IPS DF 19.7 (cell line): Measurements from ENCODE around the gene SIX6.
"Not testable (repeated sequence)": the region's sequence is repeated elsewhere in the genome, so short reads cannot be mapped to it uniquely, and the experiment has no call there.

Experiments
- DNase-seq: peaks from one replicate; pipeline ENCODE4 v3.0.0-alpha.2; 2013; ENCODE audit warnings: low read depth, low spot score

SIX6 gene

DNA sequence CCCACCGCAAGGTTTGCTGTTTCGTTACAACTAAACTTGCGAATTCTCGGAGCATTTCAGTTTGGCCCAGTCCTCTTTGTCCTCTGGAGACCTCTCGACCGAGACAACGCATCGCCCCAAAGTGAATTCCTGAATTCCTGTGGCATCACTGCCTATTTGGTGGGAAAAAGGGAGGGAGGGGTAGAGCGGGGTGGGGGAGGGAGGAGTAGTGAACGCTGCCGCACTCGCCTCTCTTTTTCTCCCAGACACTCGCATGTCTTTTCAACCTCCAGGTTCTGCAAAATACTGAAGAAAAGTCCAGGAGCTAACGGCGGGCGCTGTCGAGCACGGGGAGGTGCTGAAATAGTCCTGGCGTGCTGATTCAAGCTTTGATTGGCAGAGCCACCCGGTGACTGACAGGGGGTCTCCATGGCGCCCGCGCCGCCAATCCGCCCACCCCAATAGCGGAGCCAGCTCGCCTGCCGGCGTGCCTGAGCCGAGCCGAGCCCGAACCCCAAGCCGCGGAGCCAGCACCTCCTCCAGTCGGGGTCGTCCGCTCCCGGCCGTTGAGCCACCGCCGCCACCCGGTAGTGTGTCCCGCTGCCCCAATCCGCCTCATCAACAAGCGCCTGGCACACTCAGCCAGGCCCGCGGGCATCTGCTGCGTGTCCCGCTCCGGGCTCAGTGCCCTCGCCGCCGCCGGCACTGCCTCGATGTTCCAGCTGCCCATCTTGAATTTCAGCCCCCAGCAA lies at the start of gene SIX6:
TSS of gene SIX6 (plus strand) at position 440 of the 731 bp plus-strand sequence. CDS start at position 693, 253 bp downstream.
- DNase-seq, result no peak

DNA sequence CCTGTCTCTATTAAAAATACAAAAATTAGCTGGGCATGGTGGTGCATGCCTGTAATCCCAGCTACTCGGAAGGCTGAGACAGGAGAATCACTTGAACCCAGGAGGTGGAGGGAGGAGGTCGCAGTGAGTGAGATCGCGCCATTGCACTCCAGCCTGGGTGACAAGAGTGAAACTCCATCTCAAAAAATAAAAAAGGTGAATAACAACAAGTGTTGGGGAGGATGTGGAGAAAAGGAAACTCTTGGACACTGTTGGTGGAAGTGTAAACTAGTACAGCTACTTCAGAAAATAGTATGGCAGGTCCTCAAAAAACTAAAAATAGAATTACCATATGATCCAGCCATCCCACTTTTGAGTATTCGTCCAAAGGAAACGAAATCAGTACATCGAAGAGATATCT lies 28.7 kb upstream of the SIX6 start:
- DNase-seq, result not testable (repeated sequence)

DNA sequence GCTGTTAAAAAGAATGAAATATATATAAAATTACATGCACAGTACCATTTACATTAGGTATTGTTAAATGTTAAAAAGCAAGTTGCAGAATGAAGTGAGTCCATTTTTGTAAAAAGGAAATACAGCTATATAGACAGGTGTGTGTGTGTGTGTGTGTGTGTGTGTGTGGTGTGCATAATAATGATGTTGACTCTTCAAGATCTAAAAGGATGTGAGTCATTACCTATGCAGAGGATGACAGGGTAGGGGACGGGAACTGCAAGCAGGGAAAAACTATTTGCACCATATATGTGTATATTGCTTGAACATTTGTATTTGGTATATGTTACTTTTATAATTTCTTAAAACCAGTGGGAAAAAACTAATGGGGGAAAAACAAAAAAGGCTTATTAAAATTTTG lies 26.2 kb upstream of the SIX6 start:
- DNase-seq, result no peak

DNA sequence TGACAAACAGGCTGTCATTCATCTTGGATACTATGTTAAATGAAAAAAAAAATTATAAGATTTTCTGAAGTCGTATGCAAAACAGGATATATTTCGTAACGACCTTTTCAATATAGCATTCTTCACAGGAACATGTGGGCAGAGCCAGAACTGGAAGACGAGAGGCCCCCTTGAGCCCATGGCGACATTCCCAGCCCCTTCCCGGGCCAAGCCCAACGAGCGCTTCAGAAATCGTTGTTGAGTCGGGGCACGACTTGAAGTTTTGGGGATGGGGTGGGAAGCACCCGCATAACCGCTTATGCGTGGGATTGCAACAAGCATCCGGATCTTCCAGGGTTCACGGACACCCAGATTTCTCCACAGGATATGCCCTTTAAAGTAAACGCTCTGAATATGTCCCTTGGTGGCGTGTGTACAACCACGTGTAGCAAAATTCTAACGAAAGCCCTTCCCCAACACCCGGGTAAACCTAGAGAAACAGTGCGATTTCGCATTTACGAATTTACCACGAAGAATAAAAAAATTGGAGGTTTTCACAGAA lies 23.8 kb upstream of the SIX6 start:
- no peak for DNase-seq

DNA sequence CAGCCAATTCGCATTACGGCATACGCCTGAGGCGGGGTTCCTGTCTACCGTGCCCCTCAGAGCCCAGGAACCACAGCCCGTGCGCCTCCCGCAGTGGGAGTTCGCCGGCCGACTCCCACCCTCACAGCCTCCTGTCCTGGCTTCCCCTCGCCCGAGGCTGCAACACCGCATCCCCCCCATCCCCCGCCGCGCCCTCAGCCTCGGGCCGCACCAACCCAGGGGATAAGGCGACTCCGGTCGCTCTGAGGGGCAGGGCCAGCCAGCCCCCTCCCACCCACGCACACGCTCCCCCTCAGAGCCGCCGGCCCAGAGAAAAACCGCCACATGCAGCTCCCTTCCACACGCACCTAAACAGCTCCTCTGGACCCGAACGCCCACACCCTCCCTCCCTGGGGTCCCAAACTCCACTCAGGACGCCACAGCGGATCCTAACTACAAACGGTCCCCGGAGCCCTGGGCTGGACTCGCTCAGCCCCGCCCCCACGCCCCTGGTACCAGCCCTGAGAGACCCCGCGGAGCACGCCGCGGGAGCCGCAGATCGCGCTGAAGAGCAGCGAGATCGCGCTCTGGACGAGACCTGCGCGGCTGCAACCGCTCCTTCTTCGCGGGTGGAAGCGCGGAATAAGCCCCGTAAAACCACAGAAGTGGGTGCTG lies 23.2 kb upstream of the SIX6 start, which contains the start of gene C14orf39:
TSS of gene C14orf39 (minus strand) at position 466 of the 654 bp plus-strand sequence. CDS start 985 bp downstream, outside the sequence.
- no peak for DNase-seq

DNA sequence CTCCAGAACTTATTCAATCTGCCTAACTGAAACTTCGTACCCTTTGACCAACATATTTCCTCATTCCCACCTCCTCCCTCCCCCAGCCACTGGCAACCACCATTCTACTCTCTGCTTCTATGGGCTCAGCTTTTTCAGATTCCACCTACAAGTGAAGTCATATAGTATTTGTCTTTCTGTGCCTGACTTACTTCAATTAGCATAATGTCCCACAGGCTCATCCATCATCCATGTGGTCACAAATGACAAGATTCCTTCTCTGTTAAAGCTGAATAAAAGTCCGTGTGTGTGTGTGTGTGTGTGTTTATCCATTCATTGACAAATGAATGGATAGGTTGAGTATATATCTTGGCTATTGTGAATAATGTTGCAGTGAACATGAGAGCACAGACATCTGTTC lies 21.7 kb upstream of the SIX6 start:
- no peak for DNase-seq

DNA sequence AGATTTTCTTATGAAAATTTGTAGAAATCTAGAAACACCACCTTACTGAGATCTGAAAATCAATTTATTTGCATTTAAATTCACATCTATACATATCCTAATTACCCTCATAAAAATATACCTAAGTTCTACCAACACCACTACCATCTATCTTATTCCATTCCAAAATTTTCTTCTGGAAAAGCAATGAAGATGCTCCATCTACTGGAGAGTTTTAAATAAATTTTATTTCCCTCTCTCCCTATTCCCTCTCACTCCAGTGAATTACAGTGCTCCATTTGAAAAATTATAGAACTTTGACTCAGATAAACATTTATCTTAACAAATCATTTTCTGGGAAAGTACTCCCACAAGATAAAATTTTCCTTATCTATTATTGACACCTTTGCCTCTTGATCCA lies 20.8 kb upstream of the SIX6 start:
- no peak for DNase-seq

DNA sequence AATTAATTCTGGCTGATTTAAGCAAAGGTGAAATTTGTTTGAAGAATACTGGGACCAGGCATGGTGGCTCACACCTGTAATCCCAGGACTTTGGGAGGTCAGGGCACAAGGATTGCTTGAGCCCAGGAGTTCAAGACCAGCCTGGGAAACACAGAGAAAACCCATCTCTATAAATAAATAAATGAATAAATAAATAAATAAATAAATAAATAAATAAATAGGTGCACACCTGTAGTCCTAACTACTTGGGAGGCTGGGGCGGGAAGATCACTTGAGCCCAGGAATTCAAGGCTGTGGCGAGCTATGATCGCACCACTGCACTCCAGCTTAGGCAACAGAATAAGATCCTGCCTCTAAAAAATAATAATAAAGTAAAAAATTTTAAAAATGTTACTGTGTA lies 18.7 kb upstream of the SIX6 start:
- no peak for DNase-seq

DNA sequence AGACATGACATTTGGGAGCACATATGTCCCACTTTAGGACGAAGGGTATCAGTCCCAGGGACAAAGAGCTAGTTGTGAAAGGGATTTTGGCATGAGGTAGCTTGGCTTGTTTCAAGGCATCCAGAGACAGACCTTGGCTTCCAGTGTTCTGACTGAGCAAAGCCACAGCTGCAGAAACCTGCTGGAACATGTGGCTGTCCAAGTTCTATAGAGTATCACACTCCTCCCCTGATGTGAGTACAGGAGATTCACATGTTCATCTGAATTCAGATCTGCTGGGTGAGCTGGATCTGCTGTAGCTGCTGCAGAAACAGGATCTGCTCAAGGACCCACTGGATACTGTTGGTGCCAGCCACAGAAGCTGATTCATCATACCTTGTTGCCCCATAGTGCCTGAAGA lies 13.0 kb upstream of the SIX6 start:
- DNase-seq, result no peak

DNA sequence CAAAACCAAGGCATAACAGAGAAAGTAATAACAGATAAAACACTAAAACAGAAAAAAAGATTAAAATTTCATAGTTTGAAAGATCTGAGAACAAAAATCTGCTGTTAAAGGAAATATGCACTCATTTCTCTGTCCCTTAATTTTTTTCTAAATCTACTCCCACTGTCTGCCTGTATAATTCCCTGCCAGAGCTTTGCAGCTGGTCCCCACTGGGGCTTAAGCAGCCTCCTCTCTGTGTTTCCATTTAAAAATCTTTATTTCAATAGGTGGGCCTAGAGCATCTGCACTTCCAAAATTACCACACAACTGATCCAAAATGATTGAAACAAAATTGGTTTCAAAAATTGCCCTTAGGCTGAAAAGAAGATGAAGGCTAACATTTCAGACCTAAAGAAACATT lies 6.4 kb upstream of the SIX6 start:
- DNase-seq, result no peak

DNA sequence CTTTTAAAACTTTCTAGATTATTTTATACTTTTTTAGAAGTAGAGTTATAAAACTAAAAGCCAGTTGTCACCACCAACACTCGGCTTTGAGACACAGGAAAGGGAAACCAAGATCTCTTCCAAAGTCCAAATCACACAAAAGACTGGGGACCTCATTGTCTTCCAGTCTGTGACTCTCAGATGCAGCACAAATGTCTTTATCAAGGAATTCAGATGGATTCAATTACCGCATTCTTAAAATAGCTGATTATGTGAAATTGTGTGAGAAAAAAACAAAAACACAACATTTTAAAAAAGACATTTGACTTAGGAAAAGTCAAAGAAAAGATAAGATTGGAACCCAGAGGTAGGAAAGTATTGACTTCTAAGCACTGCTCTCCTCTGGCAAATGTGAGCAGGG lies 3.5 kb upstream of the SIX6 start:
- no peak for DNase-seq

DNA sequence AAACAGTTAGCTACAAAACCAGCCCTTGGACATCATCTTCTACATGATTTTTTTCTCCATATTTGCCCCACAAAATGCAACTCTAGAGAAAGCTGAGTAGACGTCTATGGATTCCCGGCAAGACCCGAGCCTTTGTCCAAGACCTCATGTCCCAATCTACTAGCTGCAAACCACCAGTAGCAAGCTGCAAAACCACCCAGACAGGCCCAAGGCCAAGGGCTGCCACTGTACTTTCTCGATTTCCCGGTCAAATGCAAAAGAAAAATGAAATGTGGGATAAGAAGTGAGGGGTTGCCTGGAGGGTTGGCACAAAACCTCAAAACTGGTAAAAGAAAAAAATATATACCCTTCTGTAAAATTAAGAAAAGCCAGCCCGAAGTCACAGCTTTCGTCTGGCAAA lies 2.9 kb upstream of the SIX6 start:
- no peak for DNase-seq

DNA sequence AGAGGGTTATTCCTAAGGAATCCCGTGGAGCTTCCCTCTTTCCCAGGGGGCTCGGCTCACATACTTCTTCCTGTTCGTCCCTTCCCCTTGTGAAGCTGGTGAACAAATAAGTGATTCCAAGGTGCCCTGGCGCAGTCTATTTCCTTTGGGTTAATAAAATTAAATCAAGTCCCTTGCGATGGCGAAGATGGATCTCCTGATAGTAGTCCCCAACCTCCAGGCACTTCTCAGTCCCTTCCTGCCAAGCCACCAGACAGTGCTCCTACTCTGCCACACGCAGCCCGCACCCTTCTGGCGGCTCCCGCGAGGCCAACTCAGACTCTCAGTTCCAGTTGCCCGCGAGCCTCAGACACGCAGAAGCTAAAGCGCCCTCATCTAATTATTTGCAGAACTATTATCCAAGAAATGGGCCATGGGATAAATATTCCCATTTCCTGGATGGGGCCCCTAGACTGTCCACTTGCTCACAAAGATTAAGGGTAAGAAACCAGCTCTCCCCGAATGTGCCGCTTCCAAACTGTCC lies 2.4 kb upstream of the SIX6 start:
- no peak for DNase-seq

DNA sequence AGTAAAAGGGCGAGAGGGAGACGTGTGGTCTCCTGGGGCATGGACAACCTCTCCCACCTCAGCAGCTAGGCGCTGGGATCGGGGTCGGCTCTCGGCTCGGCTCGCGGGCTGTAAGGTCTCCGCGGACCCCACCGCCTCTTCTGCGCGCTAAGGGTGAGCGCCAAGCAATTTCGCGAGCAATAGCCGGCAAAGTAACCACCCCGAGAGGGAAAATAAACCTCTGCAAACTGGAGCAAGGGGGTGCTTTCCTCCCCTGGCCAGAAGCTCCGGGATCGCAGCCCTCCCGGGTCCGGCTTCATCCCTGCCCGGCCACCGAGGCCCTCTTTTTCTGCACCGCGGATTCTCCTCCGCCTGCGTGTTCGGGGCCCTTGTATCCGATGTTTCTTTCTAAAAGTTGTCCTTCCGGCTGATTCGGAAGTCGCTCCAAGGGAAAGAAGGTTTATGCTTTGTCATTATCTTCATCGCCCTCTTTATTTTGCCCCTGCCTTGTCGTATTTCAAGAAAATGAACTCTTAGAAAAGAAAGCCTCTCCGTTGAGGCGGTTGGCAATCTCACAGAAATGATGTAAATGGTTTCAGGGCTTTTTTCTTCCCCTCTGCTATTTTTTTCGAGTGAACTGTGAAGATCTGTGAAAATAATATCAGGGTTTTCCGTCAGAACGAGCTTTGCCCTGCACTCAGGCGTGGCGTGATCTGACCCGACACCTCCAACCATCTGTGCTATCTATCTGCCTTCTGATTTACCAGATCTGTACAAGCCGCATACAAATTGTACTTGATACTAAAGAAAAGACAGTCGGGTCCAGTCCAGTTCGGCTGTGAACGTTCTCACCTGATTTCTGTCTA lies 1.7 kb upstream of the SIX6 start:
- no peak for DNase-seq

DNA sequence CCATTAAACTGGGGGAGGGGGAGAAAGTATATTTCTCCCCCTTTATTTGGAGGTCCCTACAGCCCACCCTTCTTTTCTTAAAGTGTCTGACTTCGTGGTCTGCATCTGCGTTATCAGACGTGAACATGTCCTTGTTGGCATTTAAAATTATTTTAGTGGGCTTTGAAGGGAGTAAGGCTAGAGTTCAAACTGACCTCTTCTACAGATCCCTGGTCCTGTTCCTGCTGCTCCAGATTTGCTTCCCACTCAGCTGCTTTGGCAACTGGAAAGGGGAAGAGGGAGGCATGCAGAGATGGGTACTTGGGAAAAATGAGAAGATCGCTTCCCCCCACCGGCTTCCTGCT lies 611 bp upstream of the SIX6 start:
- DNase-seq, result no peak

DNA sequence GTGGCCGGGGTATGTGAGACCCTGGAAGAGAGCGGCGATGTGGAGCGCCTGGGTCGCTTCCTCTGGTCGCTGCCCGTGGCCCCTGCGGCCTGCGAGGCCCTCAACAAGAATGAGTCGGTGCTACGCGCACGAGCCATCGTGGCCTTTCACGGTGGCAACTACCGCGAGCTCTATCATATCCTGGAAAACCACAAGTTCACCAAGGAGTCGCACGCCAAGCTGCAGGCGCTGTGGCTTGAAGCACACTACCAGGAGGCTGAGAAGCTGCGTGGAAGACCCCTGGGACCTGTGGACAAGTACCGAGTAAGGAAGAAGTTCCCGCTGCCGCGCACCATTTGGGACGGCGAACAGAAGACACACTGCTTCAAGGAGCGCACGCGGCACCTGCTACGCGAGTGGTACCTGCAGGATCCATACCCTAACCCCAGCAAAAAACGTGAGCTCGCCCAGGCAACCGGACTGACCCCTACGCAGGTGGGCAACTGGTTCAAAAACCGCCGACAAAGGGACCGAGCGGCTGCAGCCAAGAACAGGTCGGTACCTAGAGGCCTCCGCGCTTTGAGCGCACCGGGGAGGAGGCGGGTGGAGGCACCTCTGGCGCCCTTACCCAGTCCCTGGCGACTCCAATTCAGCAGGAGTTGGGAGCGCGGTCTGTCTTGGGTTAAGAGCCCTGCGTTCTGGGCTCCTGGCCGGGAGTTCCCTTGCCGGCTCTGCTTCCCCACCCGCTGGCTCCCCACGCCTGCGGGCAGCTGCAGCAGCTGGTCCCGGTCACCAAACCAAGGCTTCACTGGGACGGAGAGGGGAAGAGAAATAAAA lies 700 bp downstream of the SIX6 start:
- no peak for DNase-seq

DNA sequence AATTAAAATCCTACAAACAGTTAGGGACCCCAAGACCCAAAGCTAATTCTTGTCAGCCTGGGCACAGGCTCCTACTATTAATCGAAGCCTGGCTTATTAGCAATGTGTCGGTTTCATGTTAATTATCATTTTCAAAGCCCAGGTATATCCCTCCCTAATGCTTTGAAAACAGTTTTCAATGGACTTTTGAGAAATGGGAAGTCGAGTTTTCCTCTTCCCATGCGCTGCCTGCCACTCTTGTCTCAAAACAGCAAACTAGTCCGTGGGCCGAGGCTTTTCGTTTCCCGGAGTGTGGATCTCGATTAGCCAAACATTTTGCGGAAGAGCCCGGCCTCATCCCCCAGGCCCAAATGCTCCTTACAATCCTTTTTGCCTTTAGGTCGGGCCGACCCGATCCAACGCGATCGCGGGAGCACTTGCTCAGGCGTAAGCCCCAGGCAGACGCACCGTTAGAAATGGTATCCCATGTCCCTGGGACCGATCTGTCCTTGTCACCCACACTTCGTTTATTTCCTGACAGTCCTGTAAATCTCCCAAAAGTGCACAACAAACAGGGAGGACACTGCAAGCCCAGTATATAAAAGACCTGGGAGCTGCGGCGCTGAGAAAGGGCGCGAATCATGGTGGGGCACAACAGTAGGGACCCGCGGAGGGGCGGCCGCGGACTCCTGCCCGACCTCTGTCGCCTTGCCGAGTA lies 1.5 kb downstream of the SIX6 start:
- no peak for DNase-seq

DNA sequence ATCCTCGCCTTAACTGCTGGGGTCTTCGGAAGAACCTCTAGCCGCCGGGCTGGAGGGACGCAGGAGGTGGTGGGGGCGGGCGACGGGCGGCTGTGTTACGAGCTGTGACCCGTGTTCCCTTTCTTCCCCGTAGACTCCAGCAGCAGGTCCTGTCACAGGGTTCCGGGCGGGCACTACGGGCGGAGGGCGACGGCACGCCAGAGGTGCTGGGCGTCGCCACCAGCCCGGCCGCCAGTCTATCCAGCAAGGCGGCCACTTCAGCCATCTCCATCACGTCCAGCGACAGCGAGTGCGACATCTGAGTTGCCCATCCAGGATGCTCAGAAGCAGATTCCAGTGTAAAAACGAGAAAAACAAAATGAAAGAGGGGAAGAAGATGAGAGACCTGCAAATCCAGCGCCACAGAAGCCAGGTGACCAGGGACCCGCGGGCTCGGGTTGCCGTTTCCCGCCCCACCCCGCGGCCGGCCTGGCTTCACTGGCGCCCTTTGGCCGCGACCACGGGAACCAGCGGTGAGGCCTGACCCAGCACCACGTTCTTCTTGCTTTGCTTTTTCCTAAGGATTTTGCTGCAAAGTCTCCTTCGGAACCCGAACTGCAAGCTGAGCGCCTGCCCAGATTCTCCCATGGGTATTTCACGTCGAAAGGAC lies 2.1 kb downstream of the SIX6 start:
- DNase-seq, result no peak

DNA sequence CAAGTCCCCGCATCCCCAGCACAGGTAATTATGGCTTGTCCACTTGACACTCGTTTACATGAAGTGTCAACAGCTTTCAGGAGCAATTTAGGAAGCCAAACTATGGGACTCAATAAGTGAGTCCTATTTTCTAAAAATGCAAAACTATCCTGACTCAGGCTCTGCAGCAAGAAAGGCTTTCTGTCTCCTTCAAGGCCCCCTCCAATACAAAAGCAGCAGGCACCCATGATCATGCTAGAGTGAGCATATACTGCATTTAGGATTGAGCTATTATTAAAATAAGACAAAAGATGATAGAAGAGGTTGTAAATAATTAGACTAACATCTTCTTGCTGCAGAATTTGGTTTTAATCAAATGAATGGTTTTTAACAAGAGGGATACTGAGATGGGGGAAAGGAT lies 3.2 kb downstream of the SIX6 start:
- DNase-seq, result no peak

DNA sequence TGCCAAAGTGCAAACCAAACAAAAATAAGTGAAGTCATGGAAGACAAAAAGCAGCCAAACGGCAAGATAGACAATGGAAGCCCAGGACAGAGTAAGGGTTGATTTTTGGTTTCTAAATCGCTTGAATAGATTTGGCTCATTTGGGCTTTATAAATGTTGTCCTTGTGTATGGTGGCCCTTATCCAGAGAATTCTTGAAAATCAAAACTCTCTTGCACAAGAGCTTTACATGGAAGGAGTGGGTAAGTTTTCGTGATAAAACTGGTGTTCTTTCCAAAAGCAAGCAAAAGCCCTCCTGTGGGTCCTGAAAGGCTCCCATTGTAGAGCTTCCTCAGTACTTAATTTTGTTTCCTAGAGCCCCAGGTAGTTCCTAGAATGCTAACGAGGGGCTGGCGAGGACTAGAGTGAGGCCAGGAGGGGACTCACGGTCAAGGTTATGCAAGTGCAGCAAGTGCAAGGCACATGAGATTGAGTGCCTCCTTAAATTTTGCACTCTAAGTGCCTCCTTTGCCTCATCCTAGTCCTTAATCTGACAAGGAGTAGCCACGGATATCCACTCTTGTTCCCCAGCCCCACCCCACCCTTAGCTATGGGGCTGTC lies 4.1 kb downstream of the SIX6 start:
- DNase-seq, result peak; percentile 65
